MG63 (cell line): ENCODE results near the gene TLCD1. TPM values are rescaled to one million over a fixed set of nuclear protein-coding genes. Genes with fewer than 3 reads are reported as not detected.

Experiments used
- DNase-seq: peaks from one replicate; pipeline ENCODE4 v3.0.0-alpha.2; 2020
- H3K27me3 ChIP-seq: fragments of 250-450 bp; sonication (Bioruptor Pico); 2 replicates; pipeline ENCODE4 v1.5.1; 2020; ENCODE audit warnings: mild to moderate bottlenecking, moderate library complexity
- H3K36me3 ChIP-seq: fragments of 250-450 bp; sonication (Bioruptor Pico); 2 replicates; pipeline ENCODE4 v1.5.1; 2020; ENCODE audit warnings: mild to moderate bottlenecking, moderate library complexity
- H3K4me3 ChIP-seq: fragments of 250-450 bp; sonication (Bioruptor Pico); 2 replicates; pipeline ENCODE4 v1.5.1; 2020; ENCODE audit warnings: mild to moderate bottlenecking, moderate library complexity
- H3K9me3 ChIP-seq: fragments of 250-450 bp; sonication (Bioruptor Pico); 2 replicates; pipeline ENCODE4 v1.5.1; 2020; ENCODE audit warnings: mild to moderate bottlenecking, moderate library complexity
- total RNA-seq: library from RNA; depleted of rRNA; stranded (reverse); fragments of >200 nt; shearing (Covaris generic); gene quantifications from 2 replicates; pipeline ENCODE4 v1.2.3, GENCODE V29; 2014; ENCODE audit warnings: low replicate concordance; rRNA removed

TLCD1 gene
- total RNA-seq, 1 experiment from 2014 or later, result 6.7 TPM

- no peaks in the 10 kb centered on the region for H3K9me3 ChIP-seq
- H3K36me3 ChIP-seq, result peaks cover 92% of the 10 kb centered on the region
- no peak overlapping the region for H3K4me3 ChIP-seq
- H3K27me3 ChIP-seq, result no peaks in the 10 kb centered on the region
- DNase-seq, result no peak
Observed at GRCh38 chr17:28685366-28685765, 40.7 kb downstream of the TLCD1 start.

- Histone ChIP-seq H3K27me3 (no peaks in the 10 kb centered on the region), H3K9me3 (no peaks in the 10 kb centered on the region), H3K36me3 (peaks cover 92% of the 10 kb centered on the region), H3K4me3 (no peak overlapping the region)
- DNase-seq, result no peak
Observed at GRCh38 chr17:28684963-28685362, 41.1 kb downstream of the TLCD1 start.

GRCh38 chr17:28682655-28683054 lies 43.4 kb downstream of the TLCD1 start:
- DNase-seq, result no peak
- peaks cover 92% of the 10 kb centered on the region for H3K36me3 ChIP-seq
- no peaks in the 10 kb centered on the region for H3K27me3 ChIP-seq
- no peak overlapping the region for H3K4me3 ChIP-seq
- no peaks in the 10 kb centered on the region for H3K9me3 ChIP-seq

GRCh38 chr17:28675980-28676379 lies 50.1 kb downstream of the TLCD1 start:
- Histone ChIP-seq H3K9me3 (no peaks in the 10 kb centered on the region), H3K27me3 (no peaks in the 10 kb centered on the region), H3K4me3 (no peak overlapping the region), H3K36me3 (peaks cover 91% of the 10 kb centered on the region)
- DNase-seq, result no peak

- no peak overlapping the region for H3K4me3 ChIP-seq
- peak; percentile 40 for DNase-seq
- no peaks in the 10 kb centered on the region for H3K9me3 ChIP-seq
- H3K36me3 ChIP-seq, result peaks cover 91% of the 10 kb centered on the region
- H3K27me3 ChIP-seq, result no peaks in the 10 kb centered on the region
Observed at GRCh38 chr17:28675490-28675889, 50.5 kb downstream of the TLCD1 start.

Other genes with a start within 250 kb of the TLCD1 start
- gene FOXN1, start 219.9 kb downstream of the TLCD1 start, total RNA-seq, result not detected in 2 replicates
- gene UNC119, start 173.6 kb downstream of the TLCD1 start, total RNA-seq, result 20.8 and 36.4 TPM in 2 replicates
- 29.5 and 65.1 TPM in 2 replicates for gene PIGS, start 154.7 kb downstream of the TLCD1 start, total RNA-seq
- 1.1 TPM in 1 of 2 replicates, not detected in the other for gene ALDOC, start 149.3 kb downstream of the TLCD1 start, total RNA-seq
- gene SPAG5, start 127.2 kb downstream of the TLCD1 start, total RNA-seq, result 45.1 and 82.9 TPM in 2 replicates
- gene RSKR, start 112.0 kb downstream of the TLCD1 start, total RNA-seq, result 0.79 and 1.3 TPM in 2 replicates
- gene BLTP2, start 81.1 kb downstream of the TLCD1 start, total RNA-seq, result 114 and 149 TPM in 2 replicates
- gene SDF2, start 64.3 kb downstream of the TLCD1 start, total RNA-seq, result 58.6 and 78.2 TPM in 2 replicates
- 27.6 and 32.0 TPM in 2 replicates for gene SUPT6H, start 64.0 kb downstream of the TLCD1 start, total RNA-seq
- gene PROCA1, start 14.3 kb downstream of the TLCD1 start, total RNA-seq, result 0.79 TPM in 1 of 2 replicates, not detected in the other
- gene RAB34, start 8.4 kb downstream of the TLCD1 start, total RNA-seq, result 445 and 645 TPM in 2 replicates
- 768 and 1,491 TPM in 2 replicates for gene RPL23A, start 6.2 kb downstream of the TLCD1 start, total RNA-seq
- 0.69 and 4.0 TPM in 2 replicates for gene NEK8, start 2.6 kb upstream of the TLCD1 start, total RNA-seq
- gene TRAF4, start 17.8 kb upstream of the TLCD1 start, total RNA-seq, result 26.1 and 115 TPM in 2 replicates
- gene FAM222B, start 116.6 kb upstream of the TLCD1 start, total RNA-seq, result 0.05 and 0.46 TPM in 2 replicates
- gene ERAL1, start 128.8 kb upstream of the TLCD1 start, total RNA-seq, result 34.5 and 60.8 TPM in 2 replicates
- 72.9 and 85.2 TPM in 2 replicates for gene FLOT2, start 171.5 kb upstream of the TLCD1 start, total RNA-seq
- 10.3 and 12.0 TPM in 2 replicates for gene DHRS13, start 176.8 kb upstream of the TLCD1 start, total RNA-seq
- 4.8 and 8.4 TPM in 2 replicates for gene PHF12, start 225.3 kb upstream of the TLCD1 start, total RNA-seq